Stimulated activated CD4-positive, alpha-beta T cell treated with anti-CD3 and anti-CD28 coated beads, Interleukin-12 subunit alpha, Interleukin-12 subunit beta, amount 100 ng/mL, for 48 hours (primary cell): ENCODE results near the gene CBX8.

ENCODE experiments used
- DNase-seq, 3 donors: peaks; one replicate each; pipeline ENCODE4 v3.0.0-alpha.2; 2020; ENCODE audit warnings: low read depth in 2 of 3, low spot score in 1 of 3

Gene CBX8

GRCh38 chr17:79835953-79836509 lies 39.2 kb upstream of the CBX8 start:
- no peak for DNase-seq

DNA sequence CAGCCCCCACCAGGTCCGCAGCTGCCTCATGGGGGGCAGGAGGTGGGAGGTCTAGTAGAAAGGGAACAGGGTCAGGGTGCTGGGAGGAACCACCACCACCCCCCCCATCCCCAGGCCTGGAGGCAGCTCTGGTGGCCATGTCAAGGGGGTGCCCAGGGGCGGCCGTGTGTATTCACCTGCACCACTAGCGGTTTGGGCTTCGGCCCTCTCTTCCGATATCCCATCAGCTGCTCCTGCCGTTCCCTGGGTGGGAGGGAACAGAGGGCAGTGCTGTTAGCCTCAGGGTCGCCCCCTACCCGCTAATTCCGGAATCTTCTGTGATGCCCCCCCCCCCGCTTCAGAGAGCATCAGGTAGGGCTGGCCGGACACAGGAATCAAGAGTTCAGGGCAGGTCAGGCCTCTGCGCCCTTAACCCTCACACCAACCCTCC lies 38.6 kb upstream of the CBX8 start:
- no peak for DNase-seq

DNA sequence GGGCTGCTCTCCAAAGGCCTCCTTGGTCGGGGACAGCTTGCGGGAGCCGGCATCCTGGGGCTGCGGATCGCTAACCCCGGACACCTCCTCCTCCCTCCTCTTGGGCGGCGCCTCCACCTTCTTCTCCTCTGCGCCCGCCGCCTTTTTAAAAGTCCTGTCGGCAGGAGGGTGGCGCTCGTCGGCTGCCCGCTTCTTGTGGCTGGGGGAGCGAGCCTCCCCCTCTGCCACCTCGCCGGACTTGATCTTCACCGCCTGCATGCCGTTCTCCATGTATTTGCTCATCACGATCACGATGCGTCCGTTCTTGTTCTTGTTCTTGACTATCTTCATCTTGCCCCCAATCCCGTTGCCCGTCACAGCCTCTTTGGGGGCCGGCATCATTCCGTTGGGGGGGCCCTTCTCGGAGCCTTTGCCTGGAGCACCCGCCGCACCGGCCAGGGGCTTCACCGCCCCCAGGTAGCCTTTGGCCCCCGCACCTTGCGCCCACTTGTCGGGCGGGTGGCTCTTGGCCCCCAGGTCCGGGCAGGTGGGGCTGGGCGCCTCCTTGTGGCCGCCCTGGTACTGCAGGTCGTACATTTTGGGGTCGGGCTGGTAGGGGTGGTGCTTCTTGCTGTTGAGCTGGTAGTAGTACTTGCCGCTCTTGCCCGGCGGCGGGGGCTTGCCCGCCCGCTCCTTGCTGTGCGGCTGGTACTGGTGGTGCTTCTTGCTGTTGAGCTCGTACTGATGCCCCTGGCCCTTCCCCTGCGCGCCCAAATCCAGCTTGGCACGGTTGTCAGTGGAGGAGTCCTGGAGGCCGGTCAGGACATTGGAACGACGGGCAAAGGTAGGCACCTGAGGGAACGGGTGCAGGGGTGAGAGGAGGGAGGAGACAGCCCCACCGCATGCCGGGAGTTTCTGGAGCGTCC lies 37.9 kb upstream of the CBX8 start:
- no peak for DNase-seq

DNA sequence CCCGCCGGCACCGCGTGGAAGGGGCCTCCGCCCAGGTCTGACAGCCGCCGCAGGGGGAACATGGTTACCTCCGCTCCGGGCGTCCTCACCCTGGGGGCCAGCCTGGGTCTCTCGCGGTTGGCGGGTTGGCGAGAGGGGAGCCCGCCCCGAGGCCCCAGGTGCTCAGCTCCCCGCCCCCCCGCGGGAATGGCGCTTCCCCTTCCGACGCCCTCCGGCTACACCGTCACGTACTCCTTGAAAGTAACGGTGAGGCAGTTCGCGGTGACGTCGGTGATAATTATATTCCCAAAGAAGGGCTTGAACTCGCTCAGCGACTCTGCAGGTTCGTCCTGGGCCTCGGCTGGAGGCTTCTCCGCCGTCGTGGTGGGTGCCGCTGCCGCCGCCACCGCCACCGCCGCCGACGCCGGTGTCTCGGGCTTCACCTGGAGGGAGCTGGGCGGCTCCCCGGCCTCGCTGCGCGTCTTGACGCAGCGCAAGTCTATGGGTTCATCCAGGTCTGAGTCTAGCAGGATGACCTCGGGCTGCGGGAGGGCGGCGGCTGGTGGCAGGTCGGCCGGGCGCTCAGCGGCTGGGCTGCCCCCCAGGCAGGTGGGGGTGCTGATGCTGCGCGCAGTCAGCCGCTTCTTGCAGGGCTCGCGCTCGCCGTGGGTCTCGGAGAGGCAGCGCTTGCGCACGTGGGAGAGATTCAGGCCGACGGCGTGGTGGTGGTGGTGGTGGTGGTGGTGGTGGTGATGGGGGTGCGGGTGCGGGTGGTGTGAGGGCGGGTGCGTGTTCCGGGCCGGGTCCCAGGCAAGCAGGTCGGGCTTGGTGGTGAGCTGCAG lies 37.1 kb upstream of the CBX8 start:
- DNase-seq, result no peak

DNA sequence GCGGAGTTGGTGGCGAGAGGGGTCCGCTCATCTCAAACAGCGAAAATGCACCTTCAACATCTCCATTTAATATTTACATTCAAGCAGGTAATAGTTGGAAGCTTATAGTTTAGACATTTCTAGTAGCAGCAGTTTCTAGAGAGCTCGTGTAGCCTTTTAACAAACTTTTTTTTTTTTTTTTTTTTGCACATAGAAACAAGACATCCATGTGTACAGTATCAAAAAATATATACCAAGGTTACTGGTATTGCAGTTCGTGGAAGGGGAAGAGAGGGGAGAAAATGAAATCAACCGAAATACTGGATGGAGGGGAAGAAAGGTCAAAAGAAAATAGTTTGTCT lies 36.2 kb upstream of the CBX8 start:
- no peak for DNase-seq

GRCh38 chr17:79832218-79833109 lies 35.6 kb upstream of the CBX8 start:
- DNase-seq, result no peak

DNA sequence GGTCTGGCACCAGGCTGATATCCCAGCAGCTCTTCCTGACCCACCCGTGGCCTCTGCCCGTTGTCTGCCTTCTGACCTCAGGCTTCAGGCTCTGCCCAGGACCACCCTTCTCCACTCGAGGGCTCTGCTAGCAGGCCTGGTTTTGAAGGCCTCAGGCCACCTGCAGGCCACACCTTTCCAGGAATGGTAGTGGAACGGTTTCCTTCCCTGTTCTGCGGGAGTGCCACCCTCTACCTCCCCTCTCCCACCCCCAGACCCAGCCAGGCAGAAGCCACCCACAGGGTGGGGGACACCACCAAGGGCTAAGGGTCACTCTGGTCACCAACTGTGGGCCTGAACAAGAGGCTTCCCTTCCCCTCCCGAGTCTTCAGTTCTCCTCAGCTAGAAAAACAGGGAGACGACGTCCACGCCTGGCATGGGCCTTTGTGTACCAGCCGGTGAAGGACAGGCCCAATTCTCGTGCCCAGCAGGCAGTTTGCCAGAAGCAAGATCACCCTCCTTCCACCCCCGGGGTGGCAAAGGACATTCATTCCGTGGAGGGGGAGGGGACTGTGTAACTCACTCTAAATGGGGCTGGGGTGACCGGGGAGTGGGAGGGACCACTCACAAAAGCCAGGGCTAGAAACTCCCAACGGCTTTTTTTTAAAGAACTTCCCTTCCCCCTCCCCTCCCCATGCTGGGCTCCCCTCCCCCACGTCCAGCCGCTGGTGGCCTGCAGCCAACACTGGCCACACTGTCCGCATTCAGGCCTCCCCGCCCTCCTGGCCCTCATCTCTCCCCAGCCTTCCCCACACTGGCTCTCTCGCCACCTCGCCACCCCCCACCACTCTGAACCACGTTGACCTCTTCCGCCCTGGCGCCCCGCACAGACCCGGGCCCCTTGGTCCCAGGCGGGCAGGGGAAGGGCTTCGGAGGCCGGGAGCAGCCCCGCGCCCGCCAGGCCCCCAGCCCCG lies 34.7 kb upstream of the CBX8 start:
- no peak for DNase-seq

DNA sequence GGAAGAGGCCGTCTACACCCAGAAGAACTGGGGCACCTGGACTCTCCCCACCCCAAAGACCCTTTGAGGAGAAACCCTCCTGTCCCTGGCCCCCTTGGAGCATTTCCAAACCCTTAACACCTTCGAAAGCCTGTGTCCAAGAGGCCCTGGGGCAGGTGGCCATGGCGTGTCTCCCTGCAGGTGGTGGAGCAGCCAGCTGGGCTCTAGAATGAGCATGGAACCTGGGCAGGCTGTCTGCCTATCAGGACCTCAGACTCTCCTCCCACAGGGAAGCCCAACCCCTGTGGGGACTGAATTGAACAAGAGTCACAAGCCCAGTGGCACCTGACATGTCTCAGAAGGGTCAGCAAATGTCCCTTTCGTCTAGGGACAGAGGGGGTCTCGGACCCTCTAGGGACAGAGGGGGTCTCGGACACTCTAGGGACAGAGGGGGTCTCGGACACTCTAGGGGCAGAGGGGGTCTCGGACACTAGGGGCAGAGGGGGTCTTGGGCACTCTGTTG lies 33.9 kb upstream of the CBX8 start:
- no peak for DNase-seq

DNA sequence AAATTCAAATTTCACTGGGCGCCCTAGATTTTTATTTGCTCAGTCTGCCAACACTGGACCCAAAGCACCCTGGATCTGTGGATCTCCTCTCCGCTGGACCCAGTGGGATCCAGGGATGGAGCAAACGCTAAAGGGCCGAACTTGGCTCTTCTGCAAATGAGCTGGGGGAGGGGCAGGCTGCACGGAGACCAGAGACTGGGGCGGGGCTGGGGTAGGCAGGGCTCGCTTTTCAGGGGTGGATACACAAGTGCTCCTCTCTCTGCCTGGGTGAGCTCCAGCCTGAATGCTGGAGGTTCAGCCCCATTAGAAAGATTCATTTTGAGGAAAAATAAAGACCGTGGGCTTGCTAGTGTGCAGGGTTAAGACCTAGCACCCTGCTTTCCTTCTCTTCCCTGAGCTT lies 33.4 kb upstream of the CBX8 start:
- no peak for DNase-seq

- DNase-seq, result no peak
Observed at GRCh38 chr17:79829457-79829856, 32.6 kb upstream of the CBX8 start.

GRCh38 chr17:79829004-79829403 lies 32.1 kb upstream of the CBX8 start:
- DNase-seq, result no peak

- no peak for DNase-seq
Observed at GRCh38 chr17:79826841-79827578, 30.1 kb upstream of the CBX8 start.

DNA sequence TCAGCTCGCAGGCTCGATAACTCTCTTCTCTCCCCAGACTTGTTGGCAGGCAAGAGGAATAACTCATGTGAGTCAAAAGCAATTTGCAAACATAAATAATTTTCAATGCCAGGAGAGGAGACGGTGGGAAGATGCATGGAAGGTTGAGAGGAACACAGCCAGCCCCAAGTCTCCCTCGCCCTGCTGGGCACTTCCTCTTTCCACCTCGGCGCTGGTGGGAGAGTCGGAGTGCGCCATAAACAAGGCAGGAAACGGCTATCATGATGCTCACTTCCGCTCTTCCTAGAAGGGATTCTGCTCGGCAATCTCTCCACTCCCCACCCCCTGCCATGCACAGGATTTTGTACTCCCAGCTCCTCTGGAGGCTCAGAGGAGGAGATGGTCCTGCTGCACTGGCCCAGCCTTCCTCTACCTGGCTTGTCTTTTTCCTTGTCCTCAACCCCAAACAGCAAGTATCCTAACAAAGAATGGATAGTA lies 29.4 kb upstream of the CBX8 start:
- no peak for DNase-seq

DNA sequence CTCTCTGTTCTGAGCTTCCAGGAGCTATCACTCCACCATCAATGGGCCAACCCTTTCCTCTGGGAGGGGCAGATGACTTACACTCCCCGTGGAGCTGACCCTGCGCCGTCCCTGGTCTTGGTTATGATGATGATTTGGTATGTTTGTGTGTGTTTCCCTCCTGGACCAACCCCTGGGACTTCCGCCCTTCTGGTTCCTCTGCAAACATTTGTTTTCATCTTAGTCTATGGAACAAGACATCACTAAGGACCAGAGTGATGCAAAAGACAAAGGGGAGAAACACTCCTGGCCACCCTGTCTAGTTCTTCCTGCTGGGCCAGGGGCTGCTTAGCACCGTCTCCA lies 28.7 kb upstream of the CBX8 start:
- no peak for DNase-seq

DNA sequence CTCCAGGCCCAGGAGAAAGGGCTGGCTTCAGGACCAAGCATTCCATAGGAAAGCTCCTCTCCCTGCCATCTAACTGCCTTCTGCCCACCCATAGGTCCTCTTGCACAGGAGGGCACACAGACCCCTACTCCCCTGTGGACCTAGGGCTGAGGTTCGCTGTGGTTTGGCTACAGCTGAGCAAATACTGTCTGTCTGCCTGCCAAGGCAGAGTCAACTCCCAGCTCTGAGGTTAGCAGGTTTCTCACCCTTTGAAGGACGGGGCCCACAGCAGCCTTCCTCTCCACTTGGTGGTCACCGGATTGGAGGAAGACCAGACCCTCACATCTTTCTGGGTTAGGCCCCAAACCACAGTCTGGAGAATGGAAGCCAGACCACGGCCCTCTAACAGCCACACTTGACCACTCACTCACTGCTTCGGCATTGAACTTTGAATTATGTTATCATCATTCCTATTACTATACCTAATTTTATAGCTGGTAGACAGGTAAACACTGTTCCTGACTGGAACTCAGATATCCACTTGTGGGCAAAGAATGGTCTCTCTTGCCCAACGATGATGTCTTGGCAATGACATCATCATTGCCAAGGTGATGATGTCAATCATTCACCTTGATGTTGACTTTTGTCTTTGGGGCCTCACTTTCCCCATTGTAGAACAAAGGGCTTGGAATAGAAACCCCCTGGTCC lies 28.2 kb upstream of the CBX8 start:
- DNase-seq, result no peak

DNA sequence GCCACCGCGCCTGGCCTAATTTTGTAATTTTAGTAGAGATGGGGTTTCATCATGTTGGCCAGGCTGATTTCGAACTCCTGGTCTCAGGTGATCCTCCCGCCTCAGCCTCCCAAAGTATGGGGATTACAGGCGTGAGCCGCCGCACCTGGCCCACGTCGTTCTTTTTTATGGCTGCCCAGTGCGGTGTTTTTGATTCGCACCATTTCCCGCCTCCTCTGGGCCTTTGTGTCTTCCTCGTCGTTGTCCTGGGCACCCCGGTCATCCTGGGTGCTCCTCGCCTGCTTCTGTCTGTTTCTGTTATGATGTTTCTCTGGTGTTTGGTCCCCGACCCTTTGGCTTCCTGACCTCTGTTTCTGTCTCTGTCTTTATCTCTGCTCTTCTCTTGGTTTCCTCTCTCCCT lies 27.4 kb upstream of the CBX8 start:
- DNase-seq, result no peak

GRCh38 chr17:79822583-79823124 lies 25.8 kb upstream of the CBX8 start:
- no peak for DNase-seq
